ENCODE data around the gene BRK1.
"Not testable (repeated sequence)": the region's sequence is repeated elsewhere in the genome, so short reads cannot be mapped to it uniquely, and the experiment has no call there.

Gene BRK1

DNA sequence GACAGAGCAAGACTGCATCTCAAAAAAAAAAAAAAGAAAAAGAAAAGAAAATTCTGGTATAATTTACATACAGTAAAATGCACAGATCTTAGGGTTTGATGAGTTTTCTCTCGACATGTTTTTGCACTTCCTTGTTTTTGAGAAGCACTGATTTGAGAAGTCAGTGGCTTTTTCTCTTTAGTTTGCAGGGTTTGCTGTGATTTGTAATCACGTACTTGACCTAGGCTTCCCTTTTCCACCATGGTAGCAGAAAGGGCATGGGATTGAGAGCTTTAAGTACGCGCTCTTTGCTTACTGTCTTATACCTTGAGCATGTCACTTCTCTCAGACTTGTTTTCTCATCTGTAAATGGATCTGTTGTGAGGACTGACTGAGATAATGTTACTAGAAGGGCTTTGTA lies 30.2 kb downstream of the BRK1 start:
- DNase-seq: no peak

DNA sequence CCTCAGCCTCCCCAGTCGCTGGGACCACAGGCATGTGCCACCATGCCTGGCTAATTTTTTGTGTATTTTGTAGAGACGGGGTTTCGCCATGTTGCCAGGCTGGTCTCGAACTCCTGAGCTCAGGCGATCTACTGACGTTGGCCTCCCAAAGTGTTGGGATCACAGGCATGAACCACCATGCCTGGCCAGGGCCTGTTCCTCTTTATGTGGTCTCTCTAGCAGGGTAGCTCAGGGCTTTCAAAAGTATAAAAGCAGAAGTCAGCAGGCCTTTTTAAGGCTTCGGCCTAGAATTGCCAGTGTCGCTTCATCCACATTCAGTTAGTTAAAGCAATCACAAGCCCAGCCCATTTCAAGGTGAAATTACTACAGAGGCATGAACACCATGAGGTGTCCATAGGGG lies 33.8 kb downstream of the BRK1 start:
- no peak for DNase-seq

DNA sequence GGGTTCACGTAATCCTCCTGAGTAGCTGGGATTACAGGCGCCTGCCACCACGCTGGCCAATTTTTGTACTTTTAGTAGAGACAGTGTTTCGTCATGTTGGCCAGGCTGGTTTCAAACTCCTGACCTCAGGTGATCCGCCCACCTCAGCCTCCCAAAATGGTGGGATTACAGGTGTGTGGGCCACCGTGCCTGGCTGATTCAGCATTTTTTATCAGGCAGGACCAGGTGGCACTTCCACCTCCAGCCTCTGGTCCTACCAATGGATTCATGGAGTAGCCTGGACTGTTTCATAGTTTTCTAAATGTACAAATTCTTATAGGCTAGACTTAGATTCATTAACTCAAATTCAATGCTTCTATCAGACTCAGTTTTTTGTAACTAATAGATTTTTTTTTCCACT lies 35.5 kb downstream of the BRK1 start:
- no peak for DNase-seq

DNA sequence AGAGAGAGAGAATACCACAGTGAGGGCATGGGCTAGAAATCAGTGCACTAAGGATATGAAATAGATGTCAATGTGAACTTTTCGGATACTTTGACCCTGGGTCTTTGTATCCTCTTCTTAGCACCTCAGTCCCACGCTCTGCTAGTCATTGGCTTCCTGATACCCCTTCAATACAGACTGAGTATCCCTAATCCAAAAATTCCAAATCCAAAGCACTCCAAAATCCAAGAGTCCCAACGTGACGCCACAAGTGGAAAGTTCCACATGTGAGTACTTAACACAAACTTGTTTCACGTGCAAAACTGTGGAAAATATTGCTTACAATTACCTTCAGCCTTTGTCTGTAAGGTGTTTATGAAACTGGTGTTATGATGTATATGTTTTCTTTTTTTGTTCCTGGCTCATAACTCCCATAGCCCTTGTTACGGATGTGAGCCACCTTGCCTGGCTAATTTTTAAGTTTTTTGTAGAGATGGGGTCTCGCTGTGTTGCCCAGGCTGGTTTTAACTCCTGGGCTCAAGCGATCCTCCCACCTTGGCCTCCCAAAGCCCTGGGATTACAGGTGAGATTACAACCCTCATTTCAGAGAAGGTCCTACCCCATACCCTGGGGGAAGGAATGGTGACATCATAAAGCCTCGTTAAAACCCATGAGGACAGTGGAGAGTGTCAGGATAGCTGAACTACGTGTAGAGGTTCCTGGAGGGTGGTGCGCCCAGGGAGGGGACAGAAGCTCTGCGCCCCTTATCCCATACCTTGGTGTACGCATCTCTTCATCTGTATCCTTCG lies 39.1 kb downstream of the BRK1 start:
- DNase-seq: no peak

DNA sequence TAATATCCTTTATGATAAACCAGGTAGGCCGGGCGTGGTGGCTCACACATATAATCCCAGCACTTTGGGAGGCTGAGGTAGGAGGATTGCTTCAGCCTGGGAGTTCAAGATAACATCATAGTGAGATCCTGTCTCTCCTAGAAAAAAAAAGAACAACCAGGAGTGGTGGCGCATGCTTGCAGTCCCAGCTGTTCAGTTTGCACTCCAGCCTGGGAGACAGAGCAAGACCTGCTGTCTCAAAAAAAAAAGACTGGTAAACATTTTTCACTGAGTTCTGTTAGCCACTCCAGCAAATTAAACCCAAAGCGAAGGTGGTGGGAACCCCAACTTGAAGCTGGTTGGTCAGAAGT lies 39.6 kb downstream of the BRK1 start:
- no peak for DNase-seq

DNA sequence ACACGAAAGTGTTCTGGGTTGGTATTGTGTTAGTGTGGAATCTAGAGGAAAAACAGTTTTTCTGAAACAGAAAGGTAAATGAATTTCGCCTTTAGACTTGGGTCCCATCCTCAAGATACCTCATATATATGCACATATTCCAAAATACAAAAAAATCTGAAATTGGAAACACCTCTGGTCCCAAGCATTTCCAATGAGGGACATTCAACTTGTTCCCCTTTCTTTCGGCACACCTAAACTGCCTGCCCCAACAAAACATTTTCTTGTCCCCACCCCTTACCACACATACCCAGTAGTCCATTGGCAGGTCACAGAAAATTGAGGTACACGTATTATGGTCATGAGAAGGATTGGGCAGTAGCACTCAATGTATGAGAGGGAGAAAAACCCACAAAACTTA lies 40.2 kb downstream of the BRK1 start:
- no peak for DNase-seq

DNA sequence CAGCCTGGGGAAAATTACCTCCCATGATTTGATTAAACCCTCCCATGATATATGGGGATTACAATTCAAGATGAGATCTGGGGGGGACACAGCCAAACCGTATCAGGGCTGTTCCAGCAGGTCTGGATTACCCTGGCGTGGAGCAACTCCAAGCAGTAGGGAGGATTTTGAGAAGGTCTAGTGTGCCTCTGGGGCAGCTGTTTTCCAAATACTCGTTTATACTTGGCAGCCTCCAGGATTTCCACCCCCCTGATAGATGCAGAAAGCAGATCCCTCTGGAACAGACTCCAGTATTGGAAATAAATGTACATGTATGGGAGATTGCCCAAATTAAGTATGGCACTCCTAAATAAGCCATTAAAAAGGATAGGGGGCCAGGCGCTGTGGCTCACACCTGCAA lies 41.6 kb downstream of the BRK1 start:
- DNase-seq: no peak

DNA sequence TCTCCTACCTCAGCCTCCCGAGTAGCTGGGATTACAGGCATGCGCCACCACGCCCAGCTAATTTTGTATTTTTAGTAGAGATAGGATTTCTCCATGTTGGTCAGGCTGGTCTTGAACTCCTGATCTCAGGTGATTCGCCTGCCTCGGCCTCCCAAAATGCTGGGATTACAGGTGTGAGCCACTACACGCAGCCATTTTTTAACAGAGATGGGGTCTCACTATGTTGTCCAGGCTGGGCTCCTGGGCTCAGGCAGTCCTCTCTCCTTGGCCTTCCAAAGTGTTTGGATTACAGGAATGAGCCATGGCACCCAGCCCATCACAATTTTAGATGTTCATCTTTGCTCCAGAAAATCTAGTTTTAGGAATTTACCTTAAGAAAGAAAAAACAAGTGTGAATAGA lies 43.1 kb downstream of the BRK1 start:
- DNase-seq: not testable (repeated sequence)

DNA sequence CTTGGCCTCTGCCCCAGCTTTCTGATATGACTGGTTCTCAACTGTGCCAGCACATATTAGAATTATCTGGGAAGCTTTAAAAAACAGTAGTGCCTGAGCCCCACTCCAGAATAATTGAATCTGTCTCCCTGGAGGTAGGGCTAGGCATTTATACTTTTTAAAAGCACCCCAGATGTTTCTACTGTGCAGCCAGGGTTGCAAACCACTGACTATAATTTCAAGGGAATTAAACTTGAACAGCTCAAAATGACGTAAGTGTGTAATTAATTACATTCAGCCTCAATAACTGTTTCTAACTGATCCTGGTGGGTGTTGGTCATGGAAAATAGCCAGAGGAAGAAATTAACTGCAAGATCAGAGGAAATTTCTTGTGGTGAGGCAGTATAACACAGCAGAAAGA lies 44.9 kb downstream of the BRK1 start:
- no peak for DNase-seq

DNA sequence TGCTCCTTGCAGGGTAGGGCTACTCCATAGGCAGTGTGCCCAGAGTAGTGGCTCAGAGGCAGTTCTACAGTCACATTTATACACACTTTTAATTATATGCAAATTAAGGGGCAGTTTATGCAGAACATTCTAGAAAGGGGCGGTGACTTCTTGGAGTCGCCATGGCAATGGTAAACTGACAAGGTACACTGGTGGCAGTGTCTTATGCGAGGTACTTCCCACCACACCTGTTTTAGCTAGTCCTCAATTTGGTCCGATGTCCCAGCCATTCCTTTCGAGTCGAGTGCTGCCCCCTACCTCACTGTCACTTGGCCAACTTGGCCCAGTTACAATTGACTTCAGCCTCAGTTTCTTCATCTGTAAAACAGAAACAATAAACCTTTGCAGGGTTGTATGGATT lies 45.5 kb downstream of the BRK1 start:
- no peak for DNase-seq

DNA sequence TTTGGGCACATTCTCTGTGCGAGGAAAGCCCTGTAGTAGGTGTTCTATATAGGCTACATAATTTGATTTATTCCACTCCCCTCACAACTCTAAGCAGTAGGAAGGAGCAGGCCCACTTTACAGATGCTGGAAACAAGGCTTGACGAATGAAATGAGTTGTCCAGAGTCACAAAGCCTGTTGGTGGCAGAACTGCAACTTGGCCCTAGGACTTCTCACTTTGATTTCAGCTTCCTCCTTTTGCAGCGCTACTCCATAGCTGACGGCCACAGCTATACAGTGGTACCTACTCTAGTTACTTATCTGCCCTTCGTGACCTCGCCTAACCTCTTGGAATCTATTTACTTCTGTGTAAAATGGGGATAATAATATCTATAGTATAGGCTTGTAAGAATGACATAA lies 46.7 kb downstream of the BRK1 start:
- no peak for DNase-seq

DNA sequence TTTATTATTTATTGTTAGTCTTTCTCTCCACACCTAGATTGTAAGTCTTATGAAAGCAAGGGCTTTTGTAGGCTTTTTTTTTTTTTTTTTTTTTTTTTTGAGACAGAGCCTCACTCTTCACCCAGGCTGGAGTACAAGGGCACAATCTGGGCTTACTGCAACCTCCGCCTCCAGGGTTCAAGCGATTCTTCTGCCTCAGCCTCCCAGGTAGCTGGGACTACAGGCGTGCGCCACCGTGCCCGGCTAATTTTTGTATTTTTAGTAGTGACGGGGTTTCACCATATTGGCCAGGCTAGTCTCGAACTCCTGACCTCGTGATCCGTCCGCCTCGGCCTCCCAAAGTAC lies 48.7 kb downstream of the BRK1 start:
- not testable (repeated sequence) for DNase-seq

DNA sequence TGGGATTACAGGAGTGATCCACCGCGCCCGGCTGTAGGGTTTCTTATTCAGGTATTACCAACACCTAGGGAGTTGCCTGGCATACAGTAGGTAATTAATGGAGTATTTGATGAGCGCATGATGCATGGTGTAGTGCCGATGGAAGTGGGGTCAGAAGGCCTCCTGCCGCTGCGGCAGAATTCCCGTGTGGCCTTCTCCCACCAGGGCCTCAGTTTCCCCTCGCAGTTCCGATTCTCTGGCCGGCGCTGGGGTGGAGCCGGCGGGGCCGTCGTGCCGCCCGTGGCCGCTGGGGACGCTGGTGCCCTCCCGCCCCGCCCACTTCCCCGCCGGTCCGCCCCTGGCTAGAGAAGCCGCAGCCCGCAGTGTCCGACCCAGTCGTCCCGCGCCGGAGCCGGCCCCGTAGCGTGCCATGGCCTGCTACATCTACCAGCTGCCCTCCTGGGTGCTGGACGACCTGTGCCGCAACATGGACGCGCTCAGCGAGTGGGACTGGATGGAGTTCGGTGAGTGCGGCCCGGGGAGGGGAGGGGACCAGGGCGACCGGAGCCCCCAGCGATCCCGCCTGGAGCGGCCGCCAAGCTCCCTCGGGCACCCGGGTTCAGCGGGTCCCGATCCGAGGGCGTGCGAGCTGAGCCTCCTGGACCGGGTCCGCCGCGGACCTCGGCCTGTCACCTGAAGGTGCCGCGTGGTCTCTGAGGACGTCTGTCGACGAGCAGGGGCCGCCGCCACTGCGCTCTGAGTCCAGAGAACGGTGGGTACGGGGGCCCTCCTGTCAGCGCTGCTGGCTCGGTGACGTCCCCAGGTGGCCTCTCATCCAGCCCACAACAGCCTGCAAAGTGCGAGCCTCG lies 49.3 kb downstream of the BRK1 start, which contains the start of gene IRAK2:
TSS of gene IRAK2 (plus strand) at position 374 of the 848 bp plus-strand sequence. CDS start at position 410, 36 bp downstream.
- peak; percentile 60 for DNase-seq

DNA sequence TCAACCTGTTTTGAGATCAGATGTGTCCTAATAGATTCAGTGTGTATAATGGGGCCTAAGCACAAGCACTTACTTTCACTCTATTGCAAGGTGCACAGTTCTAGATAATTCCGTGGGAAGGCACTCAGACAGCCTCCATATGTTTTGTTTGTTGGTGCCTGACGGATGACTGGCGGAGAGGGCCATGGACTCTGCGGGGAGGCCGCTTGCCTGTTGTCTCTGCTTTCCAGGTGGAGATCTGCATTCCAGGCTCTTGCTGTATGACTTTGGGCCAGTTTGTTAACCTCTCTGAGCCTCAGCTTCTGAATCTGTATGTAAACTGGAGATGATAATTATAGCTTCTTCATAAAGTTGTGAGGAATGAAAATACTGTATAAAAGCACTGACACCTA lies 50.7 kb downstream of the BRK1 start:
- DNase-seq: no peak

DNA sequence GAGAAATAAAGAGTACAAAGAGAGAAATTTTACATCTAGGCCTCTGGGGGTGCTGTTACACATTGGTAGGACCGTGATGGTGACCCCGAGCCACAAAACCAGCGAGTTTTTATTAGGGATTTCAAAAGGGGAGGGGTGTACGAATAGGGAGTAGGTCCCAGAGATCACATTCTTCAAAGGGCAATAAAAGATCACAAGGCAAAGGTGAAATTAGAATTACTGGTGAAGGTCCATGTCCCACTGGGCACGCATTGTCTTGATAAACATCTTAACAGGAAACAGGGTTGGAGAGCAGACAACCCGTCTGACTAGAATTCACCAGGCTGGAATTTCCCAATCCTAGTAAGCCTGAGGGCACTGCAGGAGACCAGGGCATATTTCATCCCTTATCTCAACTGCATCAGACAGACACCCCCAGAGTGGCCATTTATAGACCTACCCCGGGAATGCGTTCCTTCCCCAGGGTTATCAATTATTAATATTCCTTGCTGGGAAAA lies 53.6 kb downstream of the BRK1 start:
- DNase-seq: no peak

DNA sequence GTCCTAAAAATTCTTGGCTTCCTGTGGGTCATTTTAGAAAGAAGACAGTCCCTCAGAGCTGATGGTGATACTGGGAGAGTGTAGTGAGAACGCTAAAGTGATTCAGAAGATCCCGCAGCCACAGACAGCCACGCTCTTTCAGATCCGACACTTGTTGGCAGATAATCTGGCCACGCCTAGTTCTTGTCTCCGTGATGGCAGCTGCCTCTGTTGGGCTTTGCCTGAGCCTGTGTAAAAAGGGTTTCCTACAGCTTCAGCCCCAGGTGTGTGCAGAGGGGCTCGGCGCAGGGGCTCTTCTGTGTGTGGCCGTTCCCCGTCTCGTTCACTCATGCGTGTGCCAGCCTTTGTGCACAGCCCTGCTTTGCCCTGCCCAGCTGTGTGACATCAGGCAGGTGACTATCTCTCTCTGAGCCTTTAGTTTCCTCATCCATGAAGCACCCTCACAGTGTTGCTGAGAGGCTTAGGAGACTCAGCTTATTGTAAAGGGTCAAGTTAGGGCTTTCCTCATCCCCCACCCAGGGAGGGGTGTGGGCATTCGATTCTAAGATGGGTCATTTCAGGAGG lies 55.5 kb downstream of the BRK1 start:
- no peak for DNase-seq

DNA sequence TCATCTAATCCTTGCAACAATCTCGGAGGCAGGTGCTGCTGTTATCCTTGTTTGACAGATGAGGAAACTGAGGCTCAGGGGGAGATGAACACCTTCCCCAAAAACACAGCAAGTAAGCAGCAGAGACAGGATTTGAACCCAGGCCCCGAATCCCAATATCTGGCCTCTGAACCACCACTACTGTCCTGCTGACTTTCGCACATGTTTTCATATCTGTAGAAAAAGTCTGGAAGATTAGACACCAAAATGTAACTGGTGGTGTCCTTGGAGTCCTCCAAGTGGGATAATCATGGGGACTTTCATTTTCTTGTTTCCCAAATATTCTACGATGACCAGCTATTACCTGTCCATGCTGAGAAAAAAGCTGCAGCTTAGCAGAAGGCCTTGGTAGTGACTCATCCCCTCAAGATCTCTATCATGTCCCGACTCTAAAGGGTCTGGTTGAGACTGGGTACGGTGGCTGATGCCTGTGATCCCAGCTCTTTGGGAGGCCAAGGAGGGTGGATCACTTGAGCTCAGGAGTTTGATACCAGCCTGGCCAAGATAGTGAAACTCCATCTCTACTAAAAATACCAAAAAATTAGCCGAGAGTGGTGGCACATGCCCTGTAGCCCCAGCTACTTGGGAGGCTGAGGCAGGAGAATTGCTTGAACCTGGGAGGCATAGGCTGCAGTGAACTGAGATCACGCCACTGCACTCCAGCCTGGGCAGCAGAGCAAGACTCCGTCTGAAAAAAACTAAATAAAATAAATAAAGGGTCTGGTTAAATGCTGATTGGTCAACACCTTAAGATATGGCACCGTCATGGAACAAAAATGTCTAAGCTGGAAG lies 57.8 kb downstream of the BRK1 start:
- no peak for DNase-seq

DNA sequence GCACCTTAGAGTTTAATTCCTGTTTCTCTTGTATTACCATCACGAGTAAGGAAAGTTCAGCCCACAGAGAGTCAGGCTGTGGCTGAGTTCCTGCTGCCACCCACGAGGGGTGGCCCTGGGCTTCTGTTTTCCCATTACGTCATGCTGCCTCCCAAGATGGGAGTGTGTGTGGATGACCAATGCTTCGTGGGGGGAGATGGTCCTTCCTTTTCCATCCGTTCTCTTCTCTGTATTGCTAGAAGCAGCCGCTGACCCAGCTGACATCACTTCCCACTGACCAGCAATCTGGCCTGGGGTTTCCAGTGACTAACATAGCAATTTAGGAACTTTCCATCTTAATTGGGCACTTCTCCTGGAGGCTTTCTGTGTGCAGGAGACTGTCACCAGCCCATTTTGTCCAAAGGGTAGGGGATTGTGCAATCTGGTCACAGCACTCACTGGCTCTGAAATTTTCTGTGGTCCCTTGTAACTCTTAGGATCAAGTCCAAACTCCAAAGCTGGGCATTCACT lies 58.5 kb downstream of the BRK1 start:
- DNase-seq: no peak

DNA sequence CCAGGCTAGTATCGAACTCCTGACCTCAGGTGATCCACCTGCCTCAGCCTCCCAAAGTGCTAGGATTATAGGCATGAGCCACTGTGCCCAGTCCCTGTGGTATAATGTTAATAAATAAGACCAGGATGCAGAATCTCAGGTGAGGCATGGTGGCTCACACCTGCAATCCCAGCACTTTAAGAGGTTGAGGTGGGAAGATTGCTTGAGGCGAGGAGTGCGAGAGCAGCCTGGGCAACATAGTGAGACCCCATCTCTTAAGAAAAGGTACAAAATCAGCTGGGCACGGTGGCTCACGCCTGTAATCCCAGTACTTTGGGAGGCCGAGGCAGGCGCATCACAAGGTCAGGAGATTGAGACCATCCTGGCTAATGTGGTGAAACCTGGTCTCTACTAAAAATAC lies 59.9 kb downstream of the BRK1 start:
- not testable (repeated sequence) for DNase-seq

DNA sequence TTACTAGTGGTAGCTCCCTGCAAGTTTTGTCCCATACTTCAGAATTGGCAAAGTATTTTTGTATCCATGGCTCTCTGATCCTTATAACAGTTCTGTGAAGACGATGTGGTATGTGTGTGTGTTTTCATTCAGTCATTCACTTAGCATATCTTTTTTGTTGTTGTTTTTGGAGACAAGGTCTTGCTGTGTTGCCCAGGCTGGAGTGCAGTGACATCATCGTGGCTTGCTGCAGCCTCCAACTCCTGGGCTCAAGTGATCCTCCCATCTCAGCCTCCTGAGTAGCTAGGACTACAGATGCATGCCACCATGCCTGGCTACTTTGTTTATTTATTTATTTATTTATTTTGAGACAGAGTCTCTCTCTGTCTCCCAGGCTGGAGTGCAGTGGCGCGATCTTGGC lies 60.7 kb downstream of the BRK1 start:
- DNase-seq: not testable (repeated sequence)
